ENCODE data around the gene AFF2.
A peak's percentile ranks its signal among the peaks of the same experiment; 100 is the strongest.

AFF2 gene

GRCh38 chrX:148474030-148474429 lies 26.4 kb upstream of the AFF2 start:
- no peaks in the 10 kb centered on the region for H3K36me3 ChIP-seq
- no peak for TF ChIP-seq CTCF (IDR thresholded peaks at IDR 0.05)
- H3K27me3 ChIP-seq: no peaks in the 10 kb centered on the region
- H3K4me1 ChIP-seq (ENCODE audit: control insufficient read depth in 1 of 2, insufficient read depth in 1 of 2, low read depth in 1 of 2, low read length in 1 of 2): peaks cover 3 to 17% of the 10 kb centered on the region in 2 experiments
- no peak overlapping the region for H3K4me3 ChIP-seq (ENCODE audit: low read depth in 1 of 2, low read length in 1 of 2)
- no peaks in the 10 kb centered on the region for H3K9me3 ChIP-seq
- no peak overlapping the region for H3K27ac ChIP-seq

- H3K9me3 ChIP-seq: no peaks in the 10 kb centered on the region
- no peaks in the 10 kb centered on the region for H3K36me3 ChIP-seq
- H3K4me1 ChIP-seq (ENCODE audit: control insufficient read depth in 1 of 2, insufficient read depth in 1 of 2, low read depth in 1 of 2, low read length in 1 of 2): peaks cover 22 to 24% of the 10 kb centered on the region in 2 experiments
- H3K27me3 ChIP-seq: no peaks in the 10 kb centered on the region
- no peak for TF ChIP-seq CTCF (IDR thresholded peaks at IDR 0.05)
- no peak overlapping the region for H3K4me3 ChIP-seq (ENCODE audit: low read depth in 1 of 2, low read length in 1 of 2)
- no peak overlapping the region for H3K27ac ChIP-seq
Measured at GRCh38 chrX:148492057-148492456, 8.4 kb upstream of the AFF2 start.

- no peaks in the 10 kb centered on the region for H3K36me3 ChIP-seq
- no peak for TF ChIP-seq CTCF (IDR thresholded peaks at IDR 0.05)
- no peaks in the 10 kb centered on the region for H3K9me3 ChIP-seq
- no peaks in the 10 kb centered on the region for H3K27me3 ChIP-seq
- peak overlapping the region; percentile 47 for H3K27ac ChIP-seq
- H3K4me3 ChIP-seq (ENCODE audit: low read depth in 1 of 2, low read length in 1 of 2): no peak overlapping the region
- peaks cover 29 to 36% of the 10 kb centered on the region in 2 experiments for H3K4me1 ChIP-seq (ENCODE audit: control insufficient read depth in 1 of 2, insufficient read depth in 1 of 2, low read depth in 1 of 2, low read length in 1 of 2)
Measured at GRCh38 chrX:148495176-148495575, 5.2 kb upstream of the AFF2 start.

GRCh38 chrX:148498067-148498466 lies 2.4 kb upstream of the AFF2 start:
- no peak for TF ChIP-seq CTCF (IDR thresholded peaks at IDR 0.05)
- H3K36me3 ChIP-seq: no peaks in the 10 kb centered on the region
- no peaks in the 10 kb centered on the region for H3K27me3 ChIP-seq
- peaks cover 38 to 44% of the 10 kb centered on the region in 2 experiments for H3K4me1 ChIP-seq (ENCODE audit: control insufficient read depth in 1 of 2, insufficient read depth in 1 of 2, low read depth in 1 of 2, low read length in 1 of 2)
- H3K4me3 ChIP-seq (ENCODE audit: low read depth in 1 of 2, low read length in 1 of 2): no peak overlapping the region
- H3K9me3 ChIP-seq: no peaks in the 10 kb centered on the region
- no peak overlapping the region for H3K27ac ChIP-seq

- Histone ChIP-seq H3K36me3 (no peaks in the 10 kb centered on the region), H3K4me1 (ENCODE audit: control insufficient read depth in 1 of 2, insufficient read depth in 1 of 2, low read depth in 1 of 2, low read length in 1 of 2) (peaks cover 35 to 42% of the 10 kb centered on the region in 2 experiments), H3K9me3 (no peaks in the 10 kb centered on the region), H3K27ac (no peak overlapping the region), H3K4me3 (ENCODE audit: low read depth in 1 of 2, low read length in 1 of 2) (peak overlapping the region; percentile 39 to 54), H3K27me3 (no peaks in the 10 kb centered on the region)
- no peak for TF ChIP-seq CTCF (IDR thresholded peaks at IDR 0.05)
Measured at GRCh38 chrX:148499638-148500422, 587 bp upstream of the AFF2 start.
